Stimulated activated CD8-positive, alpha-beta memory T cell treated with anti-CD3 and anti-CD28 coated beads, Interleukin-12 subunit alpha, Interleukin-12 subunit beta, amount 100 ng/mL, for 4 hours (primary cell): ENCODE data around the gene ARHGAP21.
A peak's percentile ranks its signal among the peaks of the same experiment; 100 is the strongest.
"Not testable (repeated sequence)": the region's sequence is repeated elsewhere in the genome, so short reads cannot be mapped to it uniquely, and the experiment has no call there.

Source experiments
- DNase-seq: peaks from one replicate; pipeline ENCODE4 v3.0.0-alpha.2; 2020; ENCODE audit warnings: low read depth

Gene ARHGAP21

DNA sequence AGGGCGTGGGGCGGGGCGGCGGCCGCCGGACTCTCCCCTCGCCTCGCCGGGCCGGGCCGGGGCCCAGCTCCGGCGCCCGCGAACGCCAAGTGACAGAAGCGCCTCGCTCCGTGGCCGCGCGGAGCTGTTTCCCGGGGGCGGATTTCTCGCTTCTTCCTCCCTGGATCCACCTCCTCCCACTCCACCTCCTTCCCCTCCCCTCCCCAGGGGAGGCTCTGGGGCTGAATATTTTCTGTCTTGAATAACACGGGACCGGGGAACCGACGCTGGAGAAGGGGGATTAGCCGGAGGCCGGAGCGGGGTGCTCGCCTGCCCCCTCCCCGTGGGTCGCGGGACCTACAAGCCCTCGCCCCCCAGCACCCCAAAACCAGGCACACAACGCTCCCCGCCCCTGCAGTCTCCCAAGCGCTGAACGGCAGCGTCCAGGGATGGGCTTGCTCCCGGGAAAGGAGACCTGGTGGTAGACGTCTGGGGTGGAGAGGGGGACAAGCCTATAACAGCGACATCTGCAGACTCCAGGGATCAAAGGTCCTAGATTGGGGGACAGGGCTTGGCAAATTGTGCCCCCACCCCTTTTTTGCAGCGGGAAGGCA, at the start of gene ARHGAP21:
Gene ARHGAP21 (minus strand): TSS at position 100 of the 593 bp plus-strand sequence. CDS start 1,988 bp downstream, outside the sequence.
- DNase-seq: peak; percentile 14

DNA sequence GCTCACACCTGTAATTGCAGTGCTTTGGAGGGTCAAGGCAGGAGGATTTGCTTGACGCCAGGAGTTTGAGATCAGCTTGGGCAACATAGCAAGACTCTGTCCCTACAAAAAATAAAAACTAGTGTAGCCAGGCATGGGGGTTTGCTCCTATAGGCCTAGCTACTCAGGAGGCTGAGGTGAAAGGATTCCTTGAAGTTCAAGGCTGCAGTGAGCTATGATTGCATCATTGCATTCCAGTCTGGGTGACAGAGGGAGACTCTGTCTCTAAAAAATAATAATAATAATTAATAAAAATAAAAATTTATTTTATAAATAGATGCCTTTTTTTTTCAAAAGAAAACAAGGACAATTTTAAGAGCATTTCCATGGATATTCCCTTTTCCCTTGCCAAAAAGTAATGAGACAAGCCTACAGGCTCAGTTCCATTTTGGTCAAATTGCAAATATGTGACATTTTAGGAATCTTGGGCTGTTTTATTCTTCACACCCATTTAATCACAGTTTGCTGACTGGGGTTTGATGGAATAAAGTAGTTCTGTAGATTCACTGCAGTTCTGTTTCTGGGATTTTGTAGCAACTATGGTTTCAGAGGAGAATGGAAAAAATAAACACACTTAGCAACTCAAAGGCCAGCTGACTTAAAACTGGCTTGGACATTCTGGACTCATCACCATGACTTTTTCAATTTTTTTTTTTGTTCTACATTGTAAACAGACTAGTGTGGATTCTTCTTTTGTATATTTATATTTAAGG, 48.4 kb upstream of the ARHGAP21 start:
- no peak for DNase-seq

DNA sequence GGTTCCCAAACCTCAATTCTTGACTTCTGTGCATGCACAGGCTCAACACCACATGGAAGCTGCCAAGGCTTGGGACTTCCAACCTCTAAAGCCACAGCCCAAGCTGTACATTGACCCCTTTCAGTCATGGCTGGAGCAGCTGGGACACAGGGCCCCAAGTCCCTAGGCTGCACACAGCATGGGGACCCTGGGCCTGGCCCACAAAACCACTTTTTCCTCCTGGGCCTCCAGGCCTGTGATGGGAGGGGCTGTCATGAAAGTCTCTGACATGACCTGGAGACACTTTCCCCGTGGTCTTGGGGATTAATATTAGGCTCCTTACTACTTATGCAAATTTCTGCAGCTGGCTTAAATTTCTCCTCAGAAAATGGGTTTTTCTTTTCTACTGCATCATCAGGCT, 41.3 kb upstream of the ARHGAP21 start:
- DNase-seq: not testable (repeated sequence)

DNA sequence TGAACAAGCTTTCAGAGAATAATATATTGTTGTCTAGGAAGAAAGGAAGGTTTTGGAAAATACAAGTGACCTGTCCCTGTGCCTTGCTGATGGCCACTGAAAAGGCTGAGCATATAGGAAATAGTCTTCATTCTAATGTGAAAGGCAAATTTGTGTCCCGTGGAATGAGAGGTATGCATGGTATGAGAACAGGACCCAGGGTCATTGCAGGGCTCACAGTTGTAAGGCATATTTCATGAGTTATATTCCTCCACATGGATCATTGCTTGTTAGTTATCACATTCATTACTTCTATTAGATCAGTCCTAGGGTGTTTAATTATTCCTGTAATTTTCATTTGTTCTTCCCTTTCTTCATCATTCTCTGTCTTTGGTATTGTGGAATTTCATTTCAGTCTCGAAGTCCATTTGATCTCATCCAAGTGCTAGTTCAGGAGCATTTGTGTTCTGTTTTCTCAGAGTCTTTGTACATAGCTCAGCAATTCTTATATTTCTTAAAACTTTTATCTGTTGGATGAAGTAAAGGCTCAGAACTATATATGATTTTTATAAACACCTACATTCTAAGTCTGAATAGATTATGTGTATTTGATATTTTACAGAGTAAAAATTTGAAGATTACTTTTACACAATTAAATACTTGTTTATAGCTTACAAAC, 39.4 kb upstream of the ARHGAP21 start:
- DNase-seq: no peak

DNA sequence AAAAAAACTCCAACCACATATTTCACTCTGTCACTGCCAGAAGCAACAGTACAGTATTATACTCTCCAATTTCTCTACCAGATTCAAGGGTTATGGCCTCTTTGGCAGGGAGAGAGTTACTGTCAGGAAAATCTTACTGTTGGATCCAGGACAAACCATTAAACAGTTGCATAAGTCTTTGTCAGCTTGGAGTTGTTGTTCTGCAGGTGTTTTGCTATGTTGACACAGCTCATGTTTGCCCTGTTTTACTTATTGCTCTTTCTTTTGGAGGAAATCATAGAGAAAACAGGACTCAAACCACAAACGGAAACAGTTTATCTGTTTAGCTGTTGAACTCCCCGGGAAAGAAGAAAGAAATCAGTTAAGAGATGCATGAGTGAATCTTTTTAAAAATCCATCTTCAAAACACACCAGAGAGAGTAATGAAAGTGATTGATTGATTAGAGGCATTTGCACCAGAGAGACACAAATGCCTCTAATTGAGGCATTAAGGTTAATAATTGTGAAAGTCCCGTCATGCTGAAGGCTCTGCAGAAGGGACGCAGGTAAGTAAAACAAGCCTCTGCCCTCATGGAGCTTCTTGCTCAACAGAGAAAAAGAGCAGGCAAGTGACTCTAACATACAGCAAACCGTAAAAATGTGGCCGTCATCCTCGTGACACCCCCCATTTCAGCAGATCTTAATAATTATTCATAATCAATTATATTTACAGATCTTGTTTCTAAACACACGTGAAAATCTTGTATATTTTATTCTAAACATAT, 38.7 kb upstream of the ARHGAP21 start:
- DNase-seq: no peak

DNA sequence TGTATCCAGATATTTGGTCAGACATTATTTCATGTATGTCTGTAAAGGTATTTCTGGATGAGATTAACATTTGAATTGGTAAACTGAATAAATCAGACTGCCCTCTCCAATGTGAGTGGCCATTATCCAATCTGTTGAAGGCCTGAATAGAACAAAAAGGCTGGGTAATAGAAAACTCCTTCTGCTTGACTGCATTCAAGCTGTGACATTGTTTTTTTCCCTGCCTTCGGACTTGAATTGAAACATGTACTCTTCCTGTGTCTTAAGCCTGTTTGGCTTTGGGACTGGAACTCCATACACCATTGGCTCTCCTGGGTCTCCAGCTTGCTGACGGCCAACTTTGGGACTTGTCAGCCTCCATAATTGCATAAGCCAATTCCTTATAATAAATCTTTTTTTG, 36.0 kb upstream of the ARHGAP21 start:
- no peak for DNase-seq

DNA sequence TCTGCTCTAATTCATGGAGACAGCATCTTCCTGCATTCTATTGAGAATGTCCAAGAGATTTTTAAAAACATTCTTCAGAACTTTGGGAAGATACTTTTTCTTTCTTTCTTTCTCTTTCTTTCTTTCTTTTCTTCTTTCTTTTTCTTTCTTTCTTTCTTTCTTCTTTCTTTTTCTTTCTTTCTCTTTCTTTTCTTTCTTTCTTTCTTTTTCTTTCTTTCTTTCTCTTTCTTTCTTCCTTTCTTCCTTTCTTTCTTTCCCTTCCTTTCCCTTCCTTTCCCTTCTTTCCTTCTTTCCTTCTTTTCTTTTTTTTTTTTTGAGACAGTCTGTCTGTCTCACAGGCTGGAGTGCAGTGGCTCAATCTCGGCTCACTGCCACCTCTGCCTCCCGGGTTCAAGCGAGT, 34.6 kb upstream of the ARHGAP21 start:
- not testable (repeated sequence) for DNase-seq

DNA sequence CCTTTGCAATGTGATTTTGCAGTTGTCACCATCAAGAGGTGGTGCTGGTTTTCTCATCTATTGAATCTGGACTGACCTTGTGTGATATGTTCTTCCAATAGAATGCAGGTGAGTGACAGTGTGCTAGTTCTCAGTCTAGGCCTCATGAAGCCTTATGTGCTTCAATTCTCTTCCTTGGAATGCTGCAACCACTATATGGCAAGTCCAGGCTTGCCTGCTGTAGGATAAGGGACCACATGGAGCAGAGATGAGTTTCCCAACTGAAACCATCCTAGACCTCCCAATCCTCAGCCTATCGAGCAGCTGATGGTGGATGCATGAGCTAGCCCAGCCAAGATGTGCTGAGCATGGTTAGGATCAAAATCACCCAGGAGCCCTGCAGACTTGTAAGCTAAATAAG, 32.6 kb upstream of the ARHGAP21 start:
- no peak for DNase-seq

DNA sequence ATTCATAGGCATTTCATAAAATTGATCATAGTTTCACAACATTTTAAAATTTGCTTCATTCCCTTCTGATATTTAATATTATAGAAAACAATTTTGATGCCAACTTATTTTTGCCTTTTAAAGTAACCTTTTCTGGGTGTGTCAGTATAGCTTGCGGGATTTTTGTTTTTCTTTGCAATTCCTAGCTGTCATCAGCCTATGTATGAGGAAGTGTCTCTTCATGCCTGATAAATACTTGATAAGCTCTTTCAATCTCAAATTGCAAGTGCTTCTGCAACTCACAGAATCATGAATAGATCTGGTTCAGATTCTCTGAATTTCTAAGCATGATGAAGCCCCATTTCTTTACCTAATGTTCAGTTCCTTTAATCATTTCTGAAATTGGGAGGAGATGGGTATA, 28.0 kb upstream of the ARHGAP21 start:
- no peak for DNase-seq

DNA sequence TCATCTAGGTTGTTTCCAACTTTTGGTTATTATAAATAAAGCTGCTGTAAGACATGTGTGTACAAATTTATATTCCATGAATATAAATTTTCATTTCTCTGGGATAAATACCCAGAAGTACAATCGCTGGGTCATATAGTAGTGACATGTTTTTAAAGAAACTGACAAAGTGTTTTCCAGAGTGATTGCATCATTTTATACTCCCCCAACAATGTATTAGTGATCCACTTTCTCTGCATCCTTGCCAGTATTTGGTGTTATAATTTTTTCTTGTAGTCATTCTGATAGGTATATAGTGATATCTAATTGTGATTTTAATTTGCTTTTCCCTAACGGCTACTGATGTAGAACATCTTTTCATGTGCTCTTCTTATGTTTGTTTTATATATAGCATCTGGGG, 27.0 kb upstream of the ARHGAP21 start:
- no peak for DNase-seq

DNA sequence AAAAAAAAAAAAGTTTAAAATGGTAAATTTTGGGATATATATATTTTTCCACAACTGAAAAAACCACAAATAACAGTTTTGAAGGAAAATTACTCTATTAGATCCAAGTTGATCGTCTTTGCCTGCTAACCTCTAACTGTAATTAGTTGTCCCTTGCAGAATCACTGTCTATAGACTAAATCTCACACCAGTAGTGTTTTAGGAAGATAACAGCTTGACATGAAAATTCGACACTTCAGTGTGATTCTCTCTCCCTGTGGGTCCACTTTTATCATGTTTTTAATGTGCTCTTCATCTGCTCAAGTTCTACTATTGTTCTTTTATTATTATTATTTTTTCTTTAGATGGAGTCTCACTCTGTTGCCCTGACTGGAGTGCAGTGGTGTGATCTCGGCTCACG, 24.5 kb upstream of the ARHGAP21 start:
- DNase-seq: no peak

DNA sequence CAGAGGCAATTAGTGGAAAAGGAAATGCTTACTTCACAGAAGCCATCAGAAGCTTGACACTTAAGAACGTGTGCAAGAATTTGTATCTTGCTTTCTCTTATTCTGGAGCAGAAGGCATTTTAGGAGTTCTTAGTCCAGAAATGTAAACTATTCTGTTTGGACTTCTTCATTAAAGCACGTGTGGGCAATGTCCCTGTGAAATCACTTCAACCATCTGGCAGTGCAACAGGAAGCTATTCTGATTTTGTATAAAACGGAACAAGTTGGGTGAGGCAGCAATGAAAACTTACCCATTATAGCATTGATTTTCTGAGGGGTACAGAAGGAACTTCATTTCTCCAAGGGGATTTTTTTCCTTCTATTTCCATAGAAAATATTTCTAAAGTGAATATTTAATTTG, 21.3 kb upstream of the ARHGAP21 start:
- no peak for DNase-seq

DNA sequence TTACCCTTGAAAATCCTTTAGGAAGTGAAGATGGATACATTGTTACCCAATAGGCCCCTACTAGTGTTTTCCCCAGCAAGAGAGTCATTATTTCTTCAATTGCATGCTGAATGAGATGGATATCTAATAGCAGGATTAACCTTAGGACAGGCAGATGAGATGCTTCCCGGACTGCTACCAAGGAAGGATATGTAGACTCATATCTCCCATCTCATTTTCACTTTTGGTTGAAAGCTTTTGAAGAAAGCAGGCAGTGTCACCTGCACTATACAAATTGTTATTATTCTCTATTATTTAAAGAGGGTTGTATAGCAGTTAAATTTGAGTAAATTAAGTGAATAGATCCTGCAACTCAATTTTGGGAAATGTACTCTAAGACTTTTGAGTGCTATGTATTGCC, 17.0 kb upstream of the ARHGAP21 start:
- DNase-seq: no peak

DNA sequence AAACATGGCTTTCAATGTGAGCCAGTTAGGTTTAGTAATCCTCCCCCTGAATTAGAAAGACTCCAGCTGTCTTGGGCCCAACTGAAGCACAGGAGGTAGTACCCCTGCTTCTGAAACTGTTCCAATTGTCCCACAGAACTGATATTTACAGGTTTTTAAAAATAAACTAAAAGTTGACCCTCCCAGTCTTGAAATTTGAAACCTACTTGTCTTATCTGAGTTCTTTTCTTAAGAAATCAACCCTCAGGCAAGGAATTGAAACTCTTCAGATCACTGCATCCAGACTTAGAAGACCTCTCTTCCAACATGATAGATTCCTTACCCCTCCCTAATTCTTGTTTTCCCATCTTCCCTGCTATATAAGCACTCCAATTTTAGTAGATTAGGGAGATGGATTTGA, 13.3 kb upstream of the ARHGAP21 start:
- DNase-seq: no peak

DNA sequence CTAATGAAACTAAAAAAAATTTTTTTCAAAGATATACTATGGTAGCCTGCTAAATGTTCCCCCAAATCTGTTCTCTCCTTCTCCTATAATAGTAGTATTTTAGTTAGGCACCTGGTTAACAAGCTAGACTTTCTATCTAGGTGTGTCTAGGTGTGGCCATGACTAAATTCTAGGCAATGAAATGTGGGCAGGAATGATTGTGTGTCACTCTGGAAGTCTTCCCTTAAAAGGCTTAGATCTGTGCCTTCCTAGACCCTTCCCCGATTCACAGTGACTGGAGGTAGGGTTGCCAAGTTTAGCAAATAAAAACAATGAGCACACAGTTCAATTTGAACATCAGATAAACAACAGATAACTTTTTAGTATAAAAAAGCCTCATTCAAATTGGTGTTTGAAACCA, 8.3 kb upstream of the ARHGAP21 start:
- no peak for DNase-seq

DNA sequence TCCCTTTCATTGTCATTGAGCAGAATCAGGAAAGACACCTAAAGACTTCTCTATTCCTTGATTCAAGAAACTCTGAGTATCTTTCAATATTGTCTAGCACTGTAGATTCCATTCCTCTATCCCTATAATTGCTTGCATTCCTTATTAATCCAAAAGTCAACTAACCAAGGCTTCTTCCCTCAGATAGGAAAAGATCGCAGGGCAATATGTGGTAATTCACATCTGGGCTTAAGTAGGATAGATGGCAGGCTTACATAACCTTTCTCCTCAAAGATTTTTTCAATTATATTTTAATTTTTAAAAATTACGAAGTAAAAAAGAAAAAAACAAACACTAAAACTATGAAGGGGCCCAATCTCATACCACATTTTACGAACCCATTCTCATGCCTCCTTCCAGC, 7.1 kb upstream of the ARHGAP21 start:
- DNase-seq: no peak

DNA sequence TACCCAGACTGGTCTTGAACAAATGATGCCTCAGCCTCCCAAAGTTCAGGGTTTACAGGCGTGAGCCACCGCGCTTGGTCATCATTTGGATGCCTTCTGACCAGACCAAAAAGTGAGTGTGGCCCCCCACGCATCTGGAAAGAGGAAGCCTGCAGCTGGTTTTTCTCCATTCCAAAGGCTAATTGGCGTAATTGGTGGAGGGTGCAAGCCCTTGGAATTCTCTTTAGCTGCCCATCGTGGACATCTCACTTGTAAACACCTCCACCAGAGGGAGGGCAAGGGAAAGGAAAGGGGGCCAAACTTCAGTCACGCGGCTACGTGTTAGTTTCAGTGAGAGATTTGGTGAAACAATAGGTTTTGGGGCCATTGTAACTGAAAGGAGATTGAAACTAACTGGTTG, 4.1 kb upstream of the ARHGAP21 start:
- no peak for DNase-seq

DNA sequence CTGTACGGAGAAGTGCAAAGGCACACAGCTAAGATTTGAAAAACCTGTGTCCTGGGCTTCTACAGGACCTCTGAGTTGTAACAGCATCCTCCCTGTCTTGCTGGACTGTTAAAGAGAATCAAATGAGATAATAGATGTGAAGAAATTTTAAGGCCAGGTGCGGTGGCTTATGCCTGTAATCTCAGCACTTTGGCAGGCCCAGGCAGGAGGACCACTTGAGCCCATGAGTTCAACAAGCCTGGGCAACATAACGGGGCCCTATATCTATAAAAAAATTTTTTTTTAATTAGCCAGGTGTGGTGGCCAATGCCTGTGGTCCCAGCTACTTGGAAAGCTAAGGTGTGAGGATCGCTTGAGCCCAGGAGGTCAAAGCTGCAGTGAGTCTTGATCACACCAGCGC, 2.9 kb upstream of the ARHGAP21 start:
- DNase-seq: no peak

DNA sequence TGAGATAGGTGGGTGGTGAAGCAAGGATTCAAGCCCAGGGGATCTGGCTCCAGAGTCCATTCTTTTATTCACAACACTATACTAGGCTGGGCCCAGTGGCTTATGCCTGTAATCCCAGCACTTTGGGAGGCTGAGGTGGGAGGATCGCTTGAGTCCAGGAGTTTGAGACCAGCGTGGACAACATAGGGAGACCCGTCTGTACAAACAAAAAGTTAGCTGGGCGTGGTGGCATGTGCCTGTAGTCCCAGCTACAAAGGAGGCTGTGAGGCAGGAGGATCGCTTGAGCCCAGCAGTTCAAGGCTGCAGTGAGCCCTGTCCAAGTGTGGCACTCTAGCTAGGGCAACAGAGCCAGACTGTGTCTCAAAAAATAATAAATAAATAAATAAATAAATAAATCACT, 2.3 kb upstream of the ARHGAP21 start:
- DNase-seq: not testable (repeated sequence)

DNA sequence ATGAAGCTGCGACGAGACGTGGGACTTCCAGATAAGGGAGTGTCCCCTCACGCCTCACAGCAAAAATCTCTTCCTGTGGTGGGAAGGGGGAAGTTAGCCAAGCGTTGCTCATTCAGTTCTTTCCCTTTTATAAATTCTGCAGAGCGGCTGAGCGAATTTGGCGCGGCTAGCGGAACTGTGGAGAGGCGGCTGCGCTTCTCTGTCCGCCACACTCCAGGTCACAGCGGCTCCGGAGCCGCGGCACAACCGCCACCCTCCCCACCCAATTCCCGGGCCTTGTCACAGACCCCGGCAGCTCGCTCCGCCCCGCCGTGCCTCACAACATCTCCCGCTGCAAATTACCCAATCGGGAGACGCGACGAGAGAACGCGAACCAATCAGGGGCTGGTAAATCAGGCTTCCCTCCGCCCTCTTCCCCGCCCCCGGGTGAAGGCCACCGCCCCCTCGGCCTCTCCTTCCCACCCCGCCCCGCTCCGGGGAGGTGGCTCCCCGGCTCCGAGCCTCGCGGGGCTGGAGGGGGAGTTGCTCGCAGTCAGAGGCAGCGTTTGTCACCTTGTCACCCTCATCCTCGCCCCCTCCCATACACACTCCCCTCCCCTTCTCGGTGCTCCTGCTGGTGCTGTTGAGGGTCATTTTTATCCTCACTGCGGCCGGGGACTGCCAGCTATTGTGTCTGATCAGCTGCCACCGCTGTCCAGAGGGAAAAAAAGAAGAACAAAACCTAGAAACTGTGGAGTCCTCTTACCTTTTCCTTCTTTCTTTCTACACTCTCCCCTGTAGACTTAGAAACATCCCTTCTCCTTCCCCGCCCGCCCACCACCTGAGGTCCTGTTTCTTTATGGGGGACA, 918 bp upstream of the ARHGAP21 start:
- DNase-seq: peak; percentile 90

DNA sequence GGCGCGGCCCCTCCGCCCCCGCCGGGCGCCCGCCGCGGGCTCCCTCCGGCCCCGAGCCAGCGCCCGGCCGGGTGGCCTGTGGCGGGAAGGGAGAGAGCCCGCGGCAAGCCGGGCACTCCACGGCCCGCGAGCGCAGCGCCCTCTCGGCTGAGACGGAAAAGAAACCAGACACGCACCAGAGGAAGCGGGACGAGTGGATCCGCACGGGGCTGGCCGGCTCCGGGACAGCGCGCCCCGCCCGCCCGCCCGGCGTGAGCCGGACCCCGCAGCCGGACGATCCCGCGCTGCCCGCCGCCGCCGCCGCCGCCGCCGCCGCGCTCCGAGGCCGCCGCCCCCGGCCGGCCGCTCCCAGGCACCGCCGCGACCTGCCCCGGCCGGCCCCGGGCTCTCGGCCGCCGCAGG, 300 bp downstream of the ARHGAP21 start:
- DNase-seq: peak; percentile 7
